GM23338 (cell line): ENCODE measurements around the gene SCLY. TPM values are rescaled to one million over a fixed set of nuclear protein-coding genes. Genes with fewer than 3 reads are reported as not detected.

Experiments used
- ATAC-seq: fragments of 200-7000 bp; cut with Tn5 transposase; 3 replicates; pipeline ENCODE4 v1.9.1; 2020
- DNase-seq: peaks from one replicate; pipeline ENCODE4 v3.0.0-alpha.2; 2015; ENCODE audit warnings: low spot score
- H2AFZ ChIP-seq: fragments of 200-600 bp; sonication (generic); 2 replicates; pipeline ENCODE4 v1.8.0; 2016; ENCODE audit warnings: antibody characterized with exemption, mild to moderate bottlenecking, moderate library complexity
- H3F3A ChIP-seq: fragments of 200-600 bp; sonication (generic); replicated peaks from 2 replicates; pipeline ENCODE4 v1.8.0; 2017; ENCODE audit warnings: antibody characterized with exemption, mixed run types, low read depth
- H3K27ac ChIP-seq: fragments of 200-600 bp; sonication (generic); 2 replicates; pipeline ENCODE4 v1.6.1; 2016; ENCODE audit warnings: low read depth
- H3K27me3 ChIP-seq: fragments of 200-600 bp; sonication (generic); 2 replicates; pipeline ENCODE4 v1.8.0; 2016; ENCODE audit warnings: mild to moderate bottlenecking, mixed run types, moderate library complexity; ENCODE audit not compliant: insufficient read depth
- H3K36me3 ChIP-seq: fragments of 200-600 bp; sonication (generic); 2 replicates; pipeline ENCODE4 v1.8.0; 2016; ENCODE audit warnings: mild to moderate bottlenecking; ENCODE audit not compliant: insufficient read depth
- H3K4me1 ChIP-seq: fragments of 200-600 bp; sonication (generic); 2 replicates; pipeline ENCODE4 v1.8.0; 2016; ENCODE audit warnings: mild to moderate bottlenecking, moderate library complexity; ENCODE audit not compliant: insufficient read depth
- H3K4me2 ChIP-seq: fragments of 200-600 bp; sonication (generic); 2 replicates; pipeline ENCODE4 v1.7.1; 2017; ENCODE audit warnings: mixed run types
- H3K4me3 ChIP-seq: fragments of 200-600 bp; sonication (generic); 2 replicates; pipeline ENCODE4 v1.6.1; 2016; ENCODE audit warnings: mixed run types
- H3K79me2 ChIP-seq: fragments of 200-600 bp; sonication (generic); replicated peaks from 2 replicates; pipeline ENCODE4 v1.8.0; 2017; ENCODE audit warnings: mild to moderate bottlenecking; ENCODE audit not compliant: insufficient read depth
- H3K9me2 ChIP-seq: fragments of 200-600 bp; sonication (generic); 2 replicates; pipeline ENCODE4 v1.8.0; 2017; ENCODE audit not compliant: insufficient read depth
- H4K20me1 ChIP-seq: fragments of 200-600 bp; sonication (generic); replicated peaks from 2 replicates; pipeline ENCODE4 v1.8.0; 2017; ENCODE audit warnings: mild to moderate bottlenecking; ENCODE audit not compliant: insufficient read depth
- H3K27ac Mint-ChIP-seq: 2 replicates; pipeline ENCODE4 v1.8.0; 2020; ENCODE audit warnings: inconsistent platforms, mild to moderate bottlenecking, moderate library complexity, mixed read lengths
- H3K27me3 Mint-ChIP-seq: 3 replicates; pipeline ENCODE4 v1.8.0; 2022; ENCODE audit warnings: low read depth, mild to moderate bottlenecking, moderate library complexity, mixed read lengths, inconsistent platforms; ENCODE audit not compliant: insufficient read depth, poor library complexity
- H3K36me3 Mint-ChIP-seq: 3 replicates; pipeline ENCODE4 v1.8.0; 2021; ENCODE audit warnings: low read depth, mild to moderate bottlenecking, inconsistent platforms, moderate library complexity, mixed read lengths
- H3K4me1 Mint-ChIP-seq: 3 replicates; pipeline ENCODE4 v1.8.0; 2020; ENCODE audit warnings: mild to moderate bottlenecking, inconsistent platforms, mixed read lengths
- H3K4me3 Mint-ChIP-seq: 3 replicates; pipeline ENCODE4 v1.8.0; 2021; ENCODE audit warnings: moderate library complexity, mild to moderate bottlenecking, inconsistent platforms, mixed read lengths
- H3K9me3 Mint-ChIP-seq: 3 replicates; pipeline ENCODE4 v1.8.0; 2020; ENCODE audit warnings: moderate library complexity, mild to moderate bottlenecking, inconsistent platforms, mixed read lengths
- CREB1 ChIP-seq: fragments of 250-450 bp; sonication (Bioruptor Pico); IDR thresholded peaks from 2 replicates; pipeline ENCODE4 v1.5.0; 2020; ENCODE audit warnings: low read depth, mild to moderate bottlenecking, moderate library complexity
- CTCF ChIP-seq, 2 experiments: fragments of 200-600 bp in 1 of 2; sonication (generic) in 1 of 2; conservative IDR thresholded peaks; 2 replicates each; pipeline versions ENCODE4 v1.5.1 to v1.6.1; 2016 to 2017; ENCODE audit warnings: antibody characterized with exemption in 2 of 2, low read depth in 2 of 2, mild to moderate bottlenecking in 2 of 2, moderate library complexity in 1 of 2
- EZH2 ChIP-seq: fragments of 200-600 bp; sonication (generic); IDR thresholded peaks from one replicate; pipeline ENCODE4 v1.8.0; 2017; ENCODE audit warnings: antibody characterized with exemption, mild to moderate bottlenecking, low read depth; ENCODE audit not compliant: unreplicated experiment
- POLR2AphosphoS5 ChIP-seq: IDR thresholded peaks from 2 replicates; pipeline ENCODE4 v1.6.1; 2016; ENCODE audit warnings: antibody characterized with exemption, low read depth
- REST ChIP-seq: IDR thresholded peaks from one replicate; pipeline ENCODE4 v1.6.1; 2018; ENCODE audit warnings: antibody characterized with exemption; ENCODE audit not compliant: unreplicated experiment
- ZNF331 ChIP-seq: fragments of 250-450 bp; sonication (Bioruptor Pico); IDR thresholded peaks from 2 replicates; pipeline ENCODE4 v1.5.0; 2020; ENCODE audit warnings: low read depth, mild to moderate bottlenecking, moderate library complexity
- ZNF462 ChIP-seq: fragments of 250-450 bp; sonication (Bioruptor Pico); IDR thresholded peaks from 2 replicates; pipeline ENCODE4 v1.5.0; 2020; ENCODE audit warnings: mild to moderate bottlenecking, moderate library complexity
- polyA plus RNA-seq: library from polyadenylated mRNA; unstranded; fragments of >200 nt; fragmentation: Nextera tagmentation; extraction: Ambion mirVana; gene quantifications from 2 replicates; pipeline ENCODE4 v1.2.1, GENCODE V29; 2016
- total RNA-seq: library from RNA; depleted of rRNA; stranded (reverse); fragments of >200 nt; shearing (Covaris generic); gene quantifications from 2 replicates; pipeline ENCODE4 v1.2.3, GENCODE V29; 2014

Gene SCLY
- total and polyA plus RNA-seq, 2 experiments from 2014 or later, result 57.2 to 80.3 TPM

GRCh38 chr2:238120463-238121298, 59.9 kb downstream of the SCLY start:
- Histone ChIP-seq H3K4me2 (0 out of 2 replicates have a peak overlapping the region, but pooled peaks have one; percentile 14), H2AFZ (peak overlapping the region; percentile 66; the same call in 1 of the 2 replicates), H3K79me2 (no peaks in the 10 kb centered on the region), H3K4me3 (no peak overlapping the region), H3K36me3 (no peaks in the 10 kb centered on the region), H3K9me2 (no peaks in the 10 kb centered on the region), H3K4me1 (no peaks in the 10 kb centered on the region), H4K20me1 (no peaks in the 10 kb centered on the region), H3K27ac (no peak overlapping the region), H3K27me3 (no peaks in the 10 kb centered on the region), H3F3A (no peaks in the 10 kb centered on the region)
- H3K27ac Mint-ChIP-seq, result no peak overlapping the region
- DNase-seq, result peak; percentile 71
- TF ChIP-seq CTCF (conservative IDR thresholded peaks at IDR 0.05; ENCODE audit: low read depth in 2 of 2) (peak in 1 of 2 experiments; percentile 52; a peak in 3 of 4 replicates), REST (no peak), ZNF331 (CRISPR knock-in tag) (no peak), ZNF462 (CRISPR knock-in tag) (no peak), EZH2 (no peak), POLR2AphosphoS5 (no peak), CREB1 (CRISPR knock-in tag) (no peak)
- peak; percentile 88 for ATAC-seq
- no peaks in the 10 kb centered on the region for H3K36me3 Mint-ChIP-seq
- no peak overlapping the region for H3K4me3 Mint-ChIP-seq
- H3K9me3 Mint-ChIP-seq, result 0 out of 3 replicates have a peak, but pooled peaks cover 4% of the 10 kb centered on the region
- peaks cover 11% of the 10 kb centered on the region for H3K27me3 Mint-ChIP-seq
- no peaks in the 10 kb centered on the region for H3K4me1 Mint-ChIP-seq
